A549 treated with GW870086 at 1 μM for 4 hours (cell line): Measurements from ENCODE around the gene ZBED6. TPM values are rescaled to one million over a fixed set of nuclear protein-coding genes. Genes with fewer than 3 reads are reported as not detected.

Experiments
- total RNA-seq: library from RNA; stranded (reverse); fragments of 200-300 nt; extraction: Qiagen RNA extraction; gene quantifications from 5 replicates; pipeline ENCODE4 v1.2.3, GENCODE V29; 2022; ENCODE audit warnings: low read depth

The ZBED6 gene
- 1.2 to 5.1 TPM (median 2.9 TPM) in 5 replicates for total RNA-seq

GRCh38 chr1:203795441-203796235 lies at the start of gene ZBED6, which contains the start of gene ZC3H11A:
ZBED6 (plus strand) TSS chr1:203795623; CDS start chr1:203797523, 1,900 bp downstream.
ZC3H11A (plus strand) TSS chr1:203795623; CDS start chr1:203817071, 21,448 bp downstream.

GRCh38 chr1:203765029-203765837 lies 30.2 kb upstream of the ZBED6 start, which contains the start of gene LAX1:
LAX1 (plus strand) TSS chr1:203765183; CDS start chr1:203765566, 383 bp downstream.

Other genes starting within 250 kb of the ZBED6 start
- gene ATP2B4, start 168.8 kb upstream of the ZBED6 start, total RNA-seq, result 15.7 to 26.3 TPM (median 25.0 TPM) in 5 replicates
- not detected in 5 replicates for gene LAX1, start 30.4 kb upstream of the ZBED6 start, total RNA-seq
- 40.4 to 49.7 TPM (median 44.7 TPM) in 5 replicates for gene ZC3H11A, start within 50 bp of the ZBED6 start, total RNA-seq
- 155 to 274 TPM (median 263 TPM) in 5 replicates for gene SNRPE, start 66.0 kb downstream of the ZBED6 start, total RNA-seq